Measurements from ENCODE around the gene CTSG.

GRCh38 chr14:24574206-24574774, 1.8 kb downstream of the CTSG start:
- no peak for TF ChIP-seq CTCF (IDR thresholded peaks at IDR 0.05; ENCODE audit: low read length)
- TF ChIP-seq EZH2 (optimal IDR thresholded peaks at IDR 0.05; ENCODE audit: low read depth, low read length) = no peak
- TF ChIP-seq EZH2phosphoT487 (IDR thresholded peaks at IDR 0.05; ENCODE audit: low read length) = no peak

Measured in MM.1S (cell line).